MCF 10A (cell line): ENCODE measurements around the gene KRTAP9-8. TPM values are rescaled to one million over a fixed set of nuclear protein-coding genes. Genes with fewer than 3 reads are reported as not detected.
"Not testable (repeated sequence)": the region's sequence is repeated elsewhere in the genome, so short reads cannot be mapped to it uniquely, and the experiment has no call there.

Experiments used
- BruUV-seq: library from RNA; stranded (reverse); fragments of 400-500 nt; replicated peaks from 2 replicates; lab custom pipeline; 2021; lab: Mats Ljungman, UMichigan
- CTCF ChIA-PET: fragments of 300-600 bp; sonication (Branson Sonifier 250); formaldehyde crosslinking; extraction: SDS; loops from one replicate; lab custom pipeline; 2021; ENCODE audit warnings: antibody characterized with exemption, inconsistent platforms; lab: Yijun Ruan, JAX
- POLR2A ChIA-PET: fragments of 300-600, 350-650 bp; sonication (Branson Sonifier 250); formaldehyde crosslinking; extraction: SDS; loops from one replicate; lab custom pipeline; 2020; ENCODE audit warnings: antibody characterized with exemption, inconsistent platforms; lab: Yijun Ruan, JAX
- DNase-seq: peaks from one replicate; pipeline ENCODE4 v3.0.0-alpha.2; 2018; ENCODE audit not compliant: unreplicated experiment
- H3K27ac Mint-ChIP-seq: one replicate; pipeline ENCODE4 v1.8.0; 2022; ENCODE audit warnings: mild to moderate bottlenecking, low read depth, mixed read lengths; ENCODE audit not compliant: unreplicated experiment
- H3K27me3 Mint-ChIP-seq: one replicate; pipeline ENCODE4 v1.8.0; 2022; ENCODE audit warnings: mixed read lengths; ENCODE audit not compliant: insufficient read depth, unreplicated experiment
- H3K36me3 Mint-ChIP-seq: one replicate; pipeline ENCODE4 v1.8.0; 2022; ENCODE audit warnings: mild to moderate bottlenecking, moderate library complexity, mixed read lengths; ENCODE audit not compliant: insufficient read depth, unreplicated experiment
- H3K4me1 Mint-ChIP-seq: one replicate; pipeline ENCODE4 v1.8.0; 2022; ENCODE audit warnings: mixed read lengths; ENCODE audit not compliant: insufficient read depth, unreplicated experiment
- H3K4me3 Mint-ChIP-seq: one replicate; pipeline ENCODE4 v1.8.0; 2022; ENCODE audit warnings: mild to moderate bottlenecking, moderate library complexity, mixed read lengths; ENCODE audit not compliant: unreplicated experiment
- H3K9me3 Mint-ChIP-seq: one replicate; pipeline ENCODE4 v1.8.0; 2022; ENCODE audit warnings: mixed read lengths; ENCODE audit not compliant: unreplicated experiment
- intact Hi-C: fragments of 100-400 bp; cut with micrococcal nuclease; formaldehyde crosslinking; loops from 2 replicates; pipeline ENCODE4 v1.14.1; 2022
- total RNA-seq: library from RNA; stranded (reverse); gene quantifications from 2 replicates; pipeline ENCODE4 v1.2.3, GENCODE V29; 2022
- TF ChIP-seq, protein P1 (sequence below): fragments of 200-600 bp; IDR thresholded peaks from one replicate; pipeline ENCODE4 v1.8.0; 2022; ENCODE audit warnings: antibody characterized with exemption, mild to moderate bottlenecking; ENCODE audit not compliant: unreplicated experiment

KRTAP9-8 gene
- total RNA-seq, 1 experiment from 2014 or later = not detected

DNA sequence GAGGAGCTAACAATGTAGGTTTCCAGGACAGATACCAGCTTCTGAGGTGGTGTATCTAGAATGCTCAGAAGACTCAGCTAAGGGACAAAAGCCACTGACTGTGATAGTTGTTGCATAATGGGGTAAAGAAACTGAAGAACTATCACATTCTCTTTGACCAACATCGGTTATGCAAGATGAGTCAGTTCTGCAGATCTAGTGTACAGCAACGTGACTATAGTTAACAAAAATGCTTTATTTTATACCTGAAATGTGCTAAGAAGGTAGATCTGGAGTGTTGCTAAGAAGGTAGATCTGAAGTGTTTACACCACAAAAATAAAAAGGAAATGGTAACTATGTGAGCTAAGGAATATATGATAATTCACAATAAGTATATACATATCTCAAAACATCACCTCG, 29.9 kb downstream of the KRTAP9-8 start:
- Mint-ChIP-seq H3K27ac (no peak overlapping the region), H3K27me3 (peaks cover 24% of the 10 kb centered on the region), H3K36me3 (no peaks in the 10 kb centered on the region), H3K4me1 (no peaks in the 10 kb centered on the region), H3K4me3 (no peak overlapping the region), H3K9me3 (no peaks in the 10 kb centered on the region)
- intact Hi-C loops = no loop called here
- ChIA-PET POLR2A (no interaction called here), CTCF (no interaction called here)
- TF ChIP-seq, protein P1, sequence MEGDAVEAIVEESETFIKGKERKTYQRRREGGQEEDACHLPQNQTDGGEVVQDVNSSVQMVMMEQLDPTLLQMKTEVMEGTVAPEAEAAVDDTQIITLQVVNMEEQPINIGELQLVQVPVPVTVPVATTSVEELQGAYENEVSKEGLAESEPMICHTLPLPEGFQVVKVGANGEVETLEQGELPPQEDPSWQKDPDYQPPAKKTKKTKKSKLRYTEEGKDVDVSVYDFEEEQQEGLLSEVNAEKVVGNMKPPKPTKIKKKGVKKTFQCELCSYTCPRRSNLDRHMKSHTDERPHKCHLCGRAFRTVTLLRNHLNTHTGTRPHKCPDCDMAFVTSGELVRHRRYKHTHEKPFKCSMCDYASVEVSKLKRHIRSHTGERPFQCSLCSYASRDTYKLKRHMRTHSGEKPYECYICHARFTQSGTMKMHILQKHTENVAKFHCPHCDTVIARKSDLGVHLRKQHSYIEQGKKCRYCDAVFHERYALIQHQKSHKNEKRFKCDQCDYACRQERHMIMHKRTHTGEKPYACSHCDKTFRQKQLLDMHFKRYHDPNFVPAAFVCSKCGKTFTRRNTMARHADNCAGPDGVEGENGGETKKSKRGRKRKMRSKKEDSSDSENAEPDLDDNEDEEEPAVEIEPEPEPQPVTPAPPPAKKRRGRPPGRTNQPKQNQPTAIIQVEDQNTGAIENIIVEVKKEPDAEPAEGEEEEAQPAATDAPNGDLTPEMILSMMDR = no peak
- DNase-seq = no peak
- BruUV-seq = no TSS peak

DNA sequence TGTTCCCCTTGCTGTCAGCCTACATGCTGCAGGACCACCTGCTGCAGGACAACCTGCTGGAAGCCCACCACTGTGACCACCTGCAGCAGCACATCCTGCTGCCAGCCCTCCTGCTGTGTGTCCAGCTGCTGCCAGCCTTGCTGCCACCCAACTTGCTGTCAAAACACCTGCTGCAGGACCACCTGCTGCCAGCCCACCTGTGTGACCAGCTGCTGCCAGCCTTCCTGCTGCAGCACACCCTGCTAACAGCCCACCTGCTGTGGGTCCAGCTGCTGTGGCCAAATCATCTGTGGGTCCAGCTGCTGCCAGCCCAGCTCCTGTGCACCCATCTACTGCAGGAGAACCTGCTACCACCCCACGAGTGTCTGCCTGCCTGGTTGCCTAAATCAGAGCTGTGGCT, 33.5 kb downstream of the KRTAP9-8 start:
- H3K27ac Mint-ChIP-seq, BruUV-seq, H3K4me3 Mint-ChIP-seq, POLR2A ChIA-PET, CTCF ChIA-PET, DNase-seq, intact Hi-C loops, H3K36me3 Mint-ChIP-seq, H3K27me3 Mint-ChIP-seq, H3K9me3 Mint-ChIP-seq, H3K4me1 Mint-ChIP-seq: not testable (repeated sequence)

DNA sequence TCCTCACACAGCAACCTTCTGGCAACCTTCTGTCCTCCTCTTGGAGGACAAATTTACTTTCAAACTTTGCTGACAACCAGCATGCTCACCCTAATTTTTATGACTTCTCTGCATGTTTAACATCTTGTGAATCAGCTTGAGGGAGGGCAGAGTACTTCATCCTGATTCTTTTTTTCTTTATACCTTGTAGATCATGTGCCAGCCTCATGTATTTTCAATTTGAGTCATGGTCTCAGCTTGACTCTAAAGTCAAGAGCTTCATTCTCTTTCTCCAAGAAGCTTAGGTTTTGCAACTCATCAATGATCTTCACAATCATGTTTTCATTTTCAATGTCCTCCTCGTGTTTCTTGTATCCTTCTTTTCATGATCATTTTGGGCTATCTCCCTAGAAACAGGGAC, 34.1 kb downstream of the KRTAP9-8 start:
- Mint-ChIP-seq H3K36me3 (no peaks in the 10 kb centered on the region), H3K4me1 (no peaks in the 10 kb centered on the region)
- intact Hi-C loops = no loop called here

DNA sequence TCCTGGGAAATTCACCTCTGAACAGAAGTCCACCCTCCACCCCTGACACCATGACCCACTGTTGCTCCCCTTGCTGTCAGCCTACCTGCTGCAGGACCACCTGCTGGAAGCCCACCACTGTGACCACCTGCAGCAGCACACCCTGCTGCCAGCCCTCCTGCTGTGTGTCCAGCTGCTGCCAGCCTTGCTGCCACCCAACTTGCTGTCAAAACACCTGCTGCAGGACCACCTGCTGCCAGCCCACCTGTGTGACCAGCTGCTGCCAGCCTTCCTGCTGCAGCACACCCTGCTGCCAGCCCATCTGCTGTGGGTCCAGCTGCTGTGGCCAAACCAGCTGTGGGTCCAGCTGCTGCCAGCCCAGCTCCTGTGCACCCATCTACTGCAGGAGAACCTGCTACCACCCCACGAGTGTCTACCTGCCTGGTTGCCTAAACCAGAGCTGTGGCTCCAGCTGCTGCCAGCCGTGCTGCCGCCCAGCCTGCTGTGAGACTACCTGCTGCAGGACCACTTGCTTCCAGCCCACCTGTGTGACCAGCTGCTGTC, 37.9 kb downstream of the KRTAP9-8 start, which contains the start of gene KRTAP9-7:
Gene KRTAP9-7, plus strand, starts transcription at position 51 of the 543 bp plus-strand sequence. Its CDS starts 0 bp downstream, at position 51.
- H3K4me1 Mint-ChIP-seq, H3K27ac Mint-ChIP-seq, H3K9me3 Mint-ChIP-seq, intact Hi-C loops, BruUV-seq, H3K36me3 Mint-ChIP-seq, H3K4me3 Mint-ChIP-seq, DNase-seq: not testable (repeated sequence)
- ChIA-PET CTCF (interaction anchor here (0.7 kb wide), 1 partner anchor 86 kb away, joined by 3 read pairs; no protein-coding TSS in a partner anchor), POLR2A (interaction anchor here (1.2 kb wide), 1 partner anchor 104 kb away, joined by 3 read pairs; no protein-coding TSS in a partner anchor)
- peaks cover 54% of the 10 kb centered on the region for H3K27me3 Mint-ChIP-seq

More for the DNA sequence above, 34.1 kb downstream of the KRTAP9-8 start:
- Mint-ChIP-seq H3K27ac (no peak overlapping the region), H3K4me3 (no peak overlapping the region), H3K27me3 (peaks cover 15% of the 10 kb centered on the region), H3K9me3 (no peaks in the 10 kb centered on the region)
- ChIA-PET CTCF (no interaction called here), POLR2A (no interaction called here)
- BruUV-seq = no TSS peak
- TF ChIP-seq, protein P1 = no peak
- no peak for DNase-seq

DNA sequence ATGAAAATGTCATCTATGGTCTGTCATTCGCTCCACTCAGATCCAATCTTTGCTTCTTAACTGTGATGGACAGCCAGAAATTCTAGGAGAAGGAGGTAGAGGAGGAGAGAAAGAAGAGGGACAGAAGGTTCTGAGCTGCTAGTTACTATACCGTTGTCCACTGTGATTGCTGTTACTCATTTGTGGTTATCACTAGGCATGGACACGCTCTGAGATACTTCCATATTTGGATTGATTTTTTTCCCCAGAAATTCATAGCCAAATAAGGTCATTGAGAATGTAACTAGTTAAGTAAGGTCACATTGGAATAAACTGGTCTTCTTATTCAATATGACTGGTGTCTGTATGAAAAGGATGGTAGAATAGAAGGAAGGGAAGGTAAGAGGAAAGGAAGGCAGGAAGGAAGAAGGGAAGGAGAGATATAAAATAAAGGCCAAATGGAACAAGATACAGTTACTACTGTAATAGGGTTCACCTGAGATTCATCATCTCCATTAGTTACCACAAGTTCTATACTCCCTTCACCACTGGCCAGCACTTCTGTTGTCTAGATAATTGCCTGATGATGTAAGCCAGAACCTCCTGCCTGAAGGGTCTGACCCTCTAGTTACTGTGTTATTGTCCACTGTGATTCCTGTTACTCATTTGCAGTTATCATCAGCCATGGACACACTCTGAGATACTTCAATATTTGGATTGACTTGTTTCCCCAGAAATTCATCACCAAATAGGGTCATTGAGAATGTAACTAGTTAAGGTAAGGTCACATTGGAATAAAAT, 40.6 kb downstream of the KRTAP9-8 start:
- Mint-ChIP-seq H3K9me3 (no peaks in the 10 kb centered on the region), H3K27me3 (peaks cover 76% of the 10 kb centered on the region), H3K27ac (no peak overlapping the region), H3K4me1 (no peaks in the 10 kb centered on the region), H3K36me3 (no peaks in the 10 kb centered on the region), H3K4me3 (no peak overlapping the region)
- POLR2A ChIA-PET = no interaction called here
- TF ChIP-seq, protein P1 = no peak
- intact Hi-C loops = no loop called here
- no TSS peak for BruUV-seq
- CTCF ChIA-PET = no interaction called here
- no peak for DNase-seq
